OCI-LY1 (cell line): Measurements from ENCODE around the gene IL36B.

ENCODE experiments used
- H2AFZ ChIP-seq: fragments of 200-600 bp; sonication (generic), shearing (Covaris generic); 2 replicates; pipeline ENCODE4 v1.6.0; 2014; ENCODE audit warnings: antibody characterized with exemption, mild to moderate bottlenecking, low read length
- H3F3A ChIP-seq: fragments of 200-600 bp; sonication (generic), shearing (Covaris generic); 2 replicates; pipeline ENCODE4 v1.6.0; 2014; ENCODE audit warnings: mild to moderate bottlenecking, antibody characterized with exemption, low read length, moderate library complexity; ENCODE audit not compliant: insufficient read depth
- H3K27ac ChIP-seq: fragments of 200-600 bp; sonication (generic); 2 replicates; pipeline ENCODE4 v1.5.1; 2014; ENCODE audit warnings: low read length, mixed run types, mild to moderate bottlenecking, low read depth; ENCODE audit not compliant: poor library complexity, severe bottlenecking
- H3K27me3 ChIP-seq: fragments of 200-600 bp; sonication (generic); 2 replicates; pipeline ENCODE4 v1.6.0; 2014; ENCODE audit warnings: antibody characterized with exemption, mild to moderate bottlenecking, low read length, moderate library complexity; ENCODE audit not compliant: insufficient read depth
- H3K36me3 ChIP-seq: fragments of 200-600 bp; sonication (generic); 2 replicates; pipeline ENCODE4 v1.6.1; 2014; ENCODE audit warnings: mild to moderate bottlenecking, antibody characterized with exemption, low read length, moderate library complexity, mixed read lengths; ENCODE audit not compliant: insufficient read depth
- H3K4me1 ChIP-seq: fragments of 200-600 bp; sonication (generic); 2 replicates; pipeline ENCODE4 v1.5.1; 2014; ENCODE audit warnings: mild to moderate bottlenecking, low read length, moderate library complexity; ENCODE audit not compliant: insufficient read depth, severe bottlenecking
- H3K4me2 ChIP-seq: fragments of 200-600 bp; sonication (generic), shearing (Covaris generic); 2 replicates; pipeline ENCODE4 v1.6.1; 2014; ENCODE audit warnings: low read length
- H3K4me3 ChIP-seq: fragments of 200-600 bp; sonication (generic); 2 replicates; pipeline ENCODE4 v1.5.1; 2014; ENCODE audit warnings: low read length, low read depth, mild to moderate bottlenecking, mixed read lengths; ENCODE audit not compliant: poor library complexity, severe bottlenecking
- H3K79me2 ChIP-seq: fragments of 200-600 bp; shearing (Covaris generic); 2 replicates; pipeline ENCODE4 v1.6.1; 2016; ENCODE audit warnings: mixed run types, low read length, mixed read lengths; ENCODE audit not compliant: insufficient read depth
- H3K9ac ChIP-seq: fragments of 200-600 bp; sonication (generic), shearing (Covaris generic); 2 replicates; pipeline ENCODE4 v1.6.1; 2014; ENCODE audit warnings: mild to moderate bottlenecking, low read length, mixed read lengths
- H3K9me2 ChIP-seq: fragments of 200-600 bp; sonication (generic), shearing (Covaris generic); 2 replicates; pipeline ENCODE4 v1.6.1; 2014; ENCODE audit warnings: low read depth, mild to moderate bottlenecking, low read length, mixed read lengths
- H3K9me3 ChIP-seq: fragments of 200-600 bp; shearing (Covaris generic); 2 replicates; pipeline ENCODE4 v1.6.1; 2014; ENCODE audit warnings: low read length, mixed read lengths
- H4K20me1 ChIP-seq: fragments of 200-600 bp; sonication (generic), shearing (Covaris generic); 2 replicates; pipeline ENCODE4 v1.6.0; 2016; ENCODE audit warnings: mild to moderate bottlenecking, low read length; ENCODE audit not compliant: insufficient read depth
- EZH2 ChIP-seq: fragments of 200-600 bp; sonication (generic), shearing (Covaris generic); IDR thresholded peaks from 2 replicates; pipeline ENCODE4 v1.8.0; 2017; ENCODE audit warnings: borderline replicate concordance, mixed run types, mild to moderate bottlenecking, antibody characterized with exemption, low read length, moderate library complexity, mixed read lengths
- TF ChIP-seq, protein P1 (sequence below): fragments of 200-600 bp; sonication (generic), shearing (Covaris generic); IDR thresholded peaks from 2 replicates; pipeline ENCODE4 v1.5.1; 2017; ENCODE audit warnings: mild to moderate bottlenecking, antibody characterized with exemption, low read length, moderate library complexity, mixed read lengths

IL36B gene

DNA sequence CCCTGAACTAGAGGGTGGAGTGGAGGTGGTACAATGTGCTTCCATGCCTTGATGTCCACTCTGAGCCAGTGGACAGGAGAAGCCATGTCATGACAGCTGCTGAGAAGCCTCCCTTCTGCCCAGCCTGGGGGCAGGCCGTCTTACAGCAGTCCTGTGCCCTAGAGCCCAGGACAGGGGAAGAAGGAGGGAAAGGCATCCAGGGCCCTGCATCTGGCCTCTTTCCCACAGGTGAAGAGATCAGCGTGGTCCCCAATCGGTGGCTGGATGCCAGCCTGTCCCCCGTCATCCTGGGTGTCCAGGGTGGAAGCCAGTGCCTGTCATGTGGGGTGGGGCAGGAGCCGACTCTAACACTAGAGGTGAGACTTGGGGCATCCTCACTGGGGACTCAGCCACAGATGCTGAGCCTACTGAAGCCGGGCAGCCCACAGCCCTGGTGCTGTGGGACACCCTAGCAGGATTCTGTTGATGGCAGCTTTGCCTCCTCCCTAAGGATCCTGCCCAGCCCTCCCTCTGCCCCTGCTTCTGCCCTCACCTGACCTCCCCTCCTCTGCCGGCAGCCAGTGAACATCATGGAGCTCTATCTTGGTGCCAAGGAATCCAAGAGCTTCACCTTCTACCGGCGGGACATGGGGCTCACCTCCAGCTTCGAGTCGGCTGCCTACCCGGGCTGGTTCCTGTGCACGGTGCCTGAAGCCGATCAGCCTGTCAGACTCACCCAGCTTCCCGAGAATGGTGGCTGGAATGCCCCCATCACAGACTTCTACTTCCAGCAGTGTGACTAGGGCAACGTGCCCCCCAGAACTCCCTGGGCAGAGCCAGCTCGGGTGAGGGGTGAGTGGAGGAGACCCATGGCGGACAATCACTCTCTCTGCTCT, 9.5 kb upstream of the IL36B start:
- H3K36me3 ChIP-seq, result no peaks in the 10 kb centered on the region
- no peaks in the 10 kb centered on the region for H3F3A ChIP-seq
- H3K9me2 ChIP-seq, result no peaks in the 10 kb centered on the region
- no peaks in the 10 kb centered on the region for H3K79me2 ChIP-seq
- no peaks in the 10 kb centered on the region for H4K20me1 ChIP-seq
- H3K4me2 ChIP-seq, result no peak overlapping the region
- no peaks in the 10 kb centered on the region for H3K4me1 ChIP-seq
- no peak overlapping the region for H2AFZ ChIP-seq
- H3K4me3 ChIP-seq, result no peak overlapping the region
- no peak overlapping the region for H3K9ac ChIP-seq
- H3K27me3 ChIP-seq, result no peaks in the 10 kb centered on the region
- no peak overlapping the region for H3K27ac ChIP-seq
- TF ChIP-seq, protein P1, sequence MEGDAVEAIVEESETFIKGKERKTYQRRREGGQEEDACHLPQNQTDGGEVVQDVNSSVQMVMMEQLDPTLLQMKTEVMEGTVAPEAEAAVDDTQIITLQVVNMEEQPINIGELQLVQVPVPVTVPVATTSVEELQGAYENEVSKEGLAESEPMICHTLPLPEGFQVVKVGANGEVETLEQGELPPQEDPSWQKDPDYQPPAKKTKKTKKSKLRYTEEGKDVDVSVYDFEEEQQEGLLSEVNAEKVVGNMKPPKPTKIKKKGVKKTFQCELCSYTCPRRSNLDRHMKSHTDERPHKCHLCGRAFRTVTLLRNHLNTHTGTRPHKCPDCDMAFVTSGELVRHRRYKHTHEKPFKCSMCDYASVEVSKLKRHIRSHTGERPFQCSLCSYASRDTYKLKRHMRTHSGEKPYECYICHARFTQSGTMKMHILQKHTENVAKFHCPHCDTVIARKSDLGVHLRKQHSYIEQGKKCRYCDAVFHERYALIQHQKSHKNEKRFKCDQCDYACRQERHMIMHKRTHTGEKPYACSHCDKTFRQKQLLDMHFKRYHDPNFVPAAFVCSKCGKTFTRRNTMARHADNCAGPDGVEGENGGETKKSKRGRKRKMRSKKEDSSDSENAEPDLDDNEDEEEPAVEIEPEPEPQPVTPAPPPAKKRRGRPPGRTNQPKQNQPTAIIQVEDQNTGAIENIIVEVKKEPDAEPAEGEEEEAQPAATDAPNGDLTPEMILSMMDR, result no peak
- no peak for TF ChIP-seq EZH2
- H3K9me3 ChIP-seq, result no peaks in the 10 kb centered on the region

DNA sequence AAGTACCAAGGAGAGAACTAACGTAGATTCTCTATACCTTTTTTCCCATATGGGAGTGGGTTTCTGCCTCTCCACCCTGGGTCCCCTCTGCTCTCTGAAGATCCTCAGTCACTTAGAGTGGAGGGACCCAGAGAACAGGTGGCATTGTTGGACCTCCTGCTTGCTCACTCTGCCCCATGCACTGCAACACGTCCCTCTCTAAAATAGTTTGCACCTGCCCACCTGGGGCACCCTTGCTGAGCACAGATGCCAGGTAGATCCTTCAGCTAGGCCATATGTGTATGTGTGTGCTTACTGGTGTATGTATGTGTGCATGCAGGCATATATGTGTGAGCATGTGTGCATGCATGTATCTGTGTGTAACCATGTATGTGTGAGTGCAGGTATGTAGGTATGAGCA, 8.6 kb upstream of the IL36B start:
- no peak for TF ChIP-seq EZH2
- TF ChIP-seq, protein P1, result no peak
- no peaks in the 10 kb centered on the region for H3F3A ChIP-seq
- H3K27me3 ChIP-seq, result no peaks in the 10 kb centered on the region
- H3K9me3 ChIP-seq, result no peaks in the 10 kb centered on the region
- no peaks in the 10 kb centered on the region for H3K4me1 ChIP-seq
- H3K36me3 ChIP-seq, result no peaks in the 10 kb centered on the region
- no peaks in the 10 kb centered on the region for H4K20me1 ChIP-seq
- no peaks in the 10 kb centered on the region for H3K79me2 ChIP-seq
- H3K4me3 ChIP-seq, result no peak overlapping the region
- no peak overlapping the region for H3K27ac ChIP-seq
- no peaks in the 10 kb centered on the region for H3K9me2 ChIP-seq
- no peak overlapping the region for H2AFZ ChIP-seq
- H3K9ac ChIP-seq, result no peak overlapping the region
- no peak overlapping the region for H3K4me2 ChIP-seq

DNA sequence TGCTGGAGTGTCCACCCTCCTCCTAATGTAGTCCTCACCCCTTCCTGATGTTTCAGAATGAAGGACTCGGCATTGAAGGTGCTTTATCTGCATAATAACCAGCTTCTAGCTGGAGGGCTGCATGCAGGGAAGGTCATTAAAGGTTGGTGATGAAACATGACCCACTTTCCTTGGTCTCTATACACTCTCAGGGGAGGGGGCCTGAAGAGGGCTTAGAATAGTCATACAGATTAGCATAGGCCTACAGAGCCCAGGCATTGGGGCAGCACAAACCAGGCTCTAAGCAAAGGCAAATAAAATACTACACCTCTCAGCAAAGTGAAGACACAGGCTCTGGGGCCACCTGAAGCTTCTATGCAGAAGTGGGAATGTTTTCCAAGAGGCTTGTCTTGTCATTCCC, 8.1 kb upstream of the IL36B start:
- TF ChIP-seq EZH2, result no peak
- TF ChIP-seq, protein P1, result no peak
- H3K9me2 ChIP-seq, result no peaks in the 10 kb centered on the region

More for the DNA sequence above, 8.1 kb upstream of the IL36B start:
- Histone ChIP-seq H2AFZ (no peak overlapping the region), H3K79me2 (no peaks in the 10 kb centered on the region), H3K4me3 (no peak overlapping the region), H3K36me3 (no peaks in the 10 kb centered on the region), H3K4me2 (no peak overlapping the region), H3K27ac (no peak overlapping the region), H3K27me3 (no peaks in the 10 kb centered on the region), H3K9ac (no peak overlapping the region), H3K9me3 (no peaks in the 10 kb centered on the region), H3F3A (no peaks in the 10 kb centered on the region), H3K4me1 (no peaks in the 10 kb centered on the region), H4K20me1 (no peaks in the 10 kb centered on the region)
